GM13977 (cell line): ENCODE measurements around the gene ZNF362.

Experiments used
- DNase-seq: peaks from one replicate; pipeline ENCODE4 v3.0.0; 2012; ENCODE audit warnings: low spot score
- CTCF ChIP-seq: IDR thresholded peaks from 2 replicates; pipeline ENCODE4 v1.5.1; 2012; ENCODE audit warnings: mild to moderate bottlenecking, control low read depth; ENCODE audit not compliant: insufficient read depth; ENCODE audit errors: extremely low read depth, missing control alignments
- in situ Hi-C: fragments of 300-500 bp; cut with MboI; formaldehyde crosslinking; loops from one replicate; pipeline ENCODE4 v1.12.0; 2022; ENCODE audit warnings: low sequenced_read_pairs, low pct_unique_long_range_greater_than_20kb, mixed read lengths, inconsistent platforms; ENCODE audit not compliant: unreplicated experiment

The ZNF362 gene

GRCh38 chr1:33346533-33346926, 90.2 kb downstream of the ZNF362 start:
- no peak for TF ChIP-seq CTCF

GRCh38 chr1:33346927-33347649, 90.8 kb downstream of the ZNF362 start:
- no peak for DNase-seq
- no peak for TF ChIP-seq CTCF
- in situ Hi-C loops = no loop called here

More at GRCh38 chr1:33346533-33346926, 90.2 kb downstream of the ZNF362 start:
- DNase-seq = no peak
- in situ Hi-C loops = no loop called here

- in situ Hi-C loops = no loop called here
- TF ChIP-seq CTCF = no peak
- no peak for DNase-seq
These were observed 91.3 kb downstream of the ZNF362 start for GRCh38 chr1:33347650-33347992.

- no peak for DNase-seq
- TF ChIP-seq CTCF = no peak
- in situ Hi-C loops = no loop called here
These were observed 91.9 kb downstream of the ZNF362 start for GRCh38 chr1:33348194-33348593.

- no peak for TF ChIP-seq CTCF
- in situ Hi-C loops = no loop called here
- DNase-seq = no peak
These were observed 92.4 kb downstream of the ZNF362 start for GRCh38 chr1:33348676-33349080.

GRCh38 chr1:33349081-33349759, 92.9 kb downstream of the ZNF362 start:
- peak; percentile 66 for DNase-seq

More at GRCh38 chr1:33349081-33349759, 92.9 kb downstream of the ZNF362 start:
- in situ Hi-C loops = no loop called here
- TF ChIP-seq CTCF = no peak
